ENCODE data around the gene DTNBP1.

DNA sequence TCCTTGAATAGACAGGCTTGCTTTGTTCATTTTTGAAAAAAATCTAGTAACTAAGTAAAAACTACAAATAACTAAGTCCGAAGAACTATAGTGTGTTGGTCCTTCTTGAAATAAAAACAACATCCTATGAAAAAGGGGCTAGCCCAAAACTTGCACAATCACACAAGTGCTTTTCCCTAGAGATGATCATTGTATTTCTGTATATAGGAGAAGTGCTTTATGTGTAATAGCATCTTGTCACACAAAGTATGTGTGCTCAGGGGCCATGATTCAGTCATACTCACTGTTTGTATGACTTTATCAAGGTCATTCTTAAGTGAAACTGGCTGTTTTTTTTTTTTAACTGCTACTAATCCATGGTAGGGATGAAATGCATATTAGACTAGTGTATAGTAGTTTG, 179.8 kb downstream of the DTNBP1 start:
- TF ChIP-seq, protein P1, sequence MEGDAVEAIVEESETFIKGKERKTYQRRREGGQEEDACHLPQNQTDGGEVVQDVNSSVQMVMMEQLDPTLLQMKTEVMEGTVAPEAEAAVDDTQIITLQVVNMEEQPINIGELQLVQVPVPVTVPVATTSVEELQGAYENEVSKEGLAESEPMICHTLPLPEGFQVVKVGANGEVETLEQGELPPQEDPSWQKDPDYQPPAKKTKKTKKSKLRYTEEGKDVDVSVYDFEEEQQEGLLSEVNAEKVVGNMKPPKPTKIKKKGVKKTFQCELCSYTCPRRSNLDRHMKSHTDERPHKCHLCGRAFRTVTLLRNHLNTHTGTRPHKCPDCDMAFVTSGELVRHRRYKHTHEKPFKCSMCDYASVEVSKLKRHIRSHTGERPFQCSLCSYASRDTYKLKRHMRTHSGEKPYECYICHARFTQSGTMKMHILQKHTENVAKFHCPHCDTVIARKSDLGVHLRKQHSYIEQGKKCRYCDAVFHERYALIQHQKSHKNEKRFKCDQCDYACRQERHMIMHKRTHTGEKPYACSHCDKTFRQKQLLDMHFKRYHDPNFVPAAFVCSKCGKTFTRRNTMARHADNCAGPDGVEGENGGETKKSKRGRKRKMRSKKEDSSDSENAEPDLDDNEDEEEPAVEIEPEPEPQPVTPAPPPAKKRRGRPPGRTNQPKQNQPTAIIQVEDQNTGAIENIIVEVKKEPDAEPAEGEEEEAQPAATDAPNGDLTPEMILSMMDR (IDR thresholded peaks at IDR 0.05), result no peak
- no peak for TF ChIP-seq POLR2A (IDR thresholded peaks at IDR 0.05)
